ENCODE results near the gene BGLAP. TPM values are rescaled to one million over a fixed set of nuclear protein-coding genes. Genes with fewer than 3 reads are reported as not detected.

Gene BGLAP
- total and polyA plus RNA-seq, 11 donors, result 0.32 to 0.99 (median 0.58) TPM; not detected in 3

DNA sequence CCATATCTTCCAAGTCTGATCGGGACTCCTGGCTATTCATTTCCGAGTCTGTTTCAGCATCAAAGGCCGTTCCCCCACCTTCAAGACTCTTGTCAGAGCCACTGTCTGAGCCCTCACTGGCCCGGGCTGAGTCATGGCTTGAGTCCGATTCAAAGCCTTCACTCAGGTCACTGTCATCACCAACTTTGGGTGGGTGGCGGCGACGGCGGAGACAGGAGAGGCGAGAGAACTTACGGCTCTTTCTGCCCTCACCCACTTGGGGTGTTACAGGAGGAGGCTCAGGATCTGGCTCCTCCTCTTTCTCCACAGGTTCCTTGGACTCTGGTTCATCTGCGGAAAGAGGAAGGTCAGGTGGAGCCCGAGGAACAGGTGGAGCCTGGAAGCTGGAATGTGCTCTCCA, 24.1 kb downstream of the BGLAP start:
- WGBS, 4 donors, result 75 to 86% (median 81%) methylated on average over 13 of the region's 13 CpGs

DNA sequence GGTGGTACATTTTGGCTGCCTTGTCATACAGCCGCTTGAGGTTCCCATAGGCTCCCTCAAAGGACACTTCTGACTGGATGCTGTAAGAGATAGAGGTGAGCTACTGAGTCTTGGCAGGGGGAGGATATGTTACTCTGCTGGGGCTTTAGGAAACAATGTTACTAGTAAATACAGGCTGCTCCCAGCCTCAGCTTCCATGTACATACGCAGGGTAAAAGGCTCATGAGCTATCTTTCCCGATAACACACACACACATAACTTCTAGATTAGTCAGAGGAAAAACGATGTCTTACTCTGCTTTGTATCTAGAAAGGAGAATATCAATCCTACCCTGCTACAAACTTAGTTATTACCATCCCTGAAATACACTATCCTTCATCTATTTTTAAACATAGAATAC, 26.4 kb downstream of the BGLAP start:
- H3K9me3 ChIP-seq, result no peaks in the 10 kb centered on the region
- H3K4me1 ChIP-seq, result no peaks in the 10 kb centered on the region
- DNase-seq (no peak), ATAC-seq (no peak)
- TF ChIP-seq POLR2A (IDR thresholded peaks at IDR 0.05), result no peak
- TF ChIP-seq, protein P1, sequence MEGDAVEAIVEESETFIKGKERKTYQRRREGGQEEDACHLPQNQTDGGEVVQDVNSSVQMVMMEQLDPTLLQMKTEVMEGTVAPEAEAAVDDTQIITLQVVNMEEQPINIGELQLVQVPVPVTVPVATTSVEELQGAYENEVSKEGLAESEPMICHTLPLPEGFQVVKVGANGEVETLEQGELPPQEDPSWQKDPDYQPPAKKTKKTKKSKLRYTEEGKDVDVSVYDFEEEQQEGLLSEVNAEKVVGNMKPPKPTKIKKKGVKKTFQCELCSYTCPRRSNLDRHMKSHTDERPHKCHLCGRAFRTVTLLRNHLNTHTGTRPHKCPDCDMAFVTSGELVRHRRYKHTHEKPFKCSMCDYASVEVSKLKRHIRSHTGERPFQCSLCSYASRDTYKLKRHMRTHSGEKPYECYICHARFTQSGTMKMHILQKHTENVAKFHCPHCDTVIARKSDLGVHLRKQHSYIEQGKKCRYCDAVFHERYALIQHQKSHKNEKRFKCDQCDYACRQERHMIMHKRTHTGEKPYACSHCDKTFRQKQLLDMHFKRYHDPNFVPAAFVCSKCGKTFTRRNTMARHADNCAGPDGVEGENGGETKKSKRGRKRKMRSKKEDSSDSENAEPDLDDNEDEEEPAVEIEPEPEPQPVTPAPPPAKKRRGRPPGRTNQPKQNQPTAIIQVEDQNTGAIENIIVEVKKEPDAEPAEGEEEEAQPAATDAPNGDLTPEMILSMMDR (IDR thresholded peaks at IDR 0.05), result no peak
- H3K4me3 ChIP-seq, result no peak overlapping the region
- intact Hi-C loops (cut with DNase I), result no loop called here
- H3K27ac ChIP-seq, result no peak overlapping the region
- 69 to 76% (median 70%) methylated on average over 4 of the region's 4 CpGs for WGBS, 4 donors
- H3K27me3 ChIP-seq, result no peaks in the 10 kb centered on the region
- H3K36me3 ChIP-seq, result peaks cover 2 to 100% (median 96%) of the 10 kb centered on the region in 9 donors

More for the DNA sequence above, 24.1 kb downstream of the BGLAP start:
- intact Hi-C loops (cut with DNase I), result no loop called here
- ATAC-seq (no peak), DNase-seq (no peak)
- H3K4me1 ChIP-seq, result no peaks in the 10 kb centered on the region
- TF ChIP-seq POLR2A (IDR thresholded peaks at IDR 0.05), result no peak
- TF ChIP-seq, protein P1 (IDR thresholded peaks at IDR 0.05), result no peak
- H3K4me3 ChIP-seq, result no peak overlapping the region
- H3K27ac ChIP-seq, result no peak overlapping the region
- H3K27me3 ChIP-seq, result no peaks in the 10 kb centered on the region
- no peaks in the 10 kb centered on the region for H3K9me3 ChIP-seq
- peaks cover 2 to 100% (median 96%) of the 10 kb centered on the region in 9 donors for H3K36me3 ChIP-seq

DNA sequence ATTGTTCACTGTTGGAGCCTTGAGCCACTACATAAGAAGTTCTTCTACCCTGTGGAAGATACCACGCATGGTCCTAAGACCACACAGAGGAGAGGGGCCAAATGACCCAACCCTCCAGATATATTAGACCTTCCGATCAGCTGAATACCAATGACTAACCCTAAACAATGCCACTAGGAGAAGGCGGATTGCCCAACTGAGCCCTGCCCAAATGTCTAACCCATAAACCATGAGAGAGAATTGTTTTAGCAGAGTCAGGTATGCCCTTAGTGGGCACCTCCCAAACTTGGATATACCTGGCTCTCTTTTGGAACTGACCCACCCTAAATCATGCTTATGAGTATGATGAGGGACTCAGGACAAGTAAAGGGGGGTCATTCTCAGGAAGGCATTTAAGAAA, 28.3 kb downstream of the BGLAP start:
- no peak for ATAC-seq
- Histone ChIP-seq H3K36me3 (peaks cover 2 to 100% (median 99%) of the 10 kb centered on the region in 9 donors), H3K4me1 (no peaks in the 10 kb centered on the region), H3K4me3 (no peak overlapping the region), H3K27ac (no peak overlapping the region), H3K27me3 (no peaks in the 10 kb centered on the region), H3K9me3 (no peaks in the 10 kb centered on the region)
- TF ChIP-seq POLR2A (IDR thresholded peaks at IDR 0.05), result no peak
- TF ChIP-seq, protein P1 (IDR thresholded peaks at IDR 0.05), result no peak
- intact Hi-C loops (cut with DNase I), result no loop called here
- WGBS, 4 donors, result 95 to 98% (median 95%) methylated on average over 3 of the region's 3 CpGs
- DNase-seq, result no peak

DNA sequence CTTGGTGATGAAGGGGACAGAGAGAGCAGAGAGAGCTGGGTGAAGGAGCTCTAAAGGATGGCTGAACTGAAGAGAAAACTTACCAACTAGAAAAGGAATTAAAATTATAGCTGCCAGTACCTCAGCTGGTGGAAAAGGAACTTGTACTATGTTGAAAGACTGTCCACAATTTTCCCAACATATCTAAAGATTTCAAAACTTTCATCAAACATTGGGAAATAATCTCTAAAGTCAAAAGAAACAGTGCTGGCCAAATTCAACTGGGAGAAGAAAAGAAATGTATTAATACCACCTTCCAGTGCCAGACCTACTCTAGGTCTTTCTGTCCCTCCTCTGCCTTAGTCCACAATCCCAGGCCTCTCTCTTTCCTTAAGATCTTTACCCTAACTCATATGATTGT, 34.5 kb downstream of the BGLAP start:
- DNase-seq, result no peak
- intact Hi-C loops (cut with DNase I), result no loop called here
- H3K4me3 ChIP-seq, result no peak overlapping the region
- H3K27me3 ChIP-seq, result no peaks in the 10 kb centered on the region
- peaks cover 3 to 48% (median 16%) of the 10 kb centered on the region in 12 donors for H3K4me1 ChIP-seq
- no peak for ATAC-seq
- peaks cover 0 to 89% (median 74%) of the 10 kb centered on the region in 9 donors for H3K36me3 ChIP-seq
- H3K27ac ChIP-seq, result peak overlapping the region in 1 of 12 donors; percentile 59
- TF ChIP-seq, protein P1 (IDR thresholded peaks at IDR 0.05), result no peak
- H3K9me3 ChIP-seq, result no peaks in the 10 kb centered on the region
